ENCODE measurements around the gene GON4L. TPM values are rescaled to one million over a fixed set of nuclear protein-coding genes. Genes with fewer than 3 reads are reported as not detected.
A peak's percentile ranks its signal among the peaks of the same experiment; 100 is the strongest.
"Not testable (repeated sequence)": the region's sequence is repeated elsewhere in the genome, so short reads cannot be mapped to it uniquely, and the experiment has no call there.

Gene GON4L
- total RNA-seq, 2 donors from 2014 or later: 22.2 to 28.4 TPM

- intact Hi-C loops (cut with DNase I): no loop called here
- ATAC-seq: no peak
- no peak for DNase-seq
These were observed 95.1 kb downstream of the GON4L start for GRCh38 chr1:155761736-155762405.

GRCh38 chr1:155760751-155761475 lies 96.1 kb downstream of the GON4L start:
- no peak for ATAC-seq
- intact Hi-C loops (cut with DNase I): no loop called here
- DNase-seq: no peak

- no peak for DNase-seq
- intact Hi-C loops (cut with DNase I): no loop called here
- no peak for ATAC-seq
These were observed 96.9 kb downstream of the GON4L start for GRCh38 chr1:155759966-155760630.

- DNase-seq; ATAC-seq; intact Hi-C loops (cut with DNase I): not testable (repeated sequence)
These were observed 98.0 kb downstream of the GON4L start for GRCh38 chr1:155759017-155759416.

GRCh38 chr1:155748141-155748540 lies 108.9 kb downstream of the GON4L start:
- intact Hi-C loops (cut with DNase I); ATAC-seq; DNase-seq: not testable (repeated sequence)

GRCh38 chr1:155747586-155747985 lies 109.4 kb downstream of the GON4L start:
- intact Hi-C loops (cut with DNase I); DNase-seq; ATAC-seq: not testable (repeated sequence)

GRCh38 chr1:155745284-155746228 lies 111.5 kb downstream of the GON4L start:
- peak; percentile 97 to 98 for ATAC-seq
- intact Hi-C loops (cut with DNase I): not testable (repeated sequence)
- DNase-seq: peak; percentile 99

GRCh38 chr1:155744711-155745283 lies 112.2 kb downstream of the GON4L start:
- ATAC-seq (no peak), DNase-seq (no peak)
- intact Hi-C loops (cut with DNase I): no loop called here

- DNase-seq: no peak
- ATAC-seq: no peak
- intact Hi-C loops (cut with DNase I): no loop called here
These were observed 115.1 kb downstream of the GON4L start for GRCh38 chr1:155741908-155742307.

GRCh38 chr1:155740995-155741394 lies 116.0 kb downstream of the GON4L start:
- DNase-seq: no peak
- intact Hi-C loops (cut with DNase I): no loop called here
- ATAC-seq: no peak

GRCh38 chr1:155729031-155729898 lies 127.7 kb downstream of the GON4L start:
- intact Hi-C loops (cut with DNase I): no loop called here
- peak; percentile 61 to 63 for ATAC-seq
- DNase-seq: peak; percentile 39

- no peak for DNase-seq
- intact Hi-C loops (cut with DNase I): no loop called here
- ATAC-seq: no peak
These were observed 131.9 kb downstream of the GON4L start for GRCh38 chr1:155725142-155725541.

GRCh38 chr1:155719703-155720102 lies 137.3 kb downstream of the GON4L start:
- ATAC-seq: no peak

GRCh38 chr1:155718524-155719115 lies 138.4 kb downstream of the GON4L start:
- intact Hi-C loops (cut with DNase I); DNase-seq; ATAC-seq: not testable (repeated sequence)

More at GRCh38 chr1:155719703-155720102, 137.3 kb downstream of the GON4L start:
- no peak for DNase-seq
- intact Hi-C loops (cut with DNase I): no loop called here

GRCh38 chr1:155717041-155717440 lies 140.0 kb downstream of the GON4L start:
- intact Hi-C loops (cut with DNase I): no loop called here
- no peak for DNase-seq
- ATAC-seq: no peak

- no peak for ATAC-seq
- intact Hi-C loops (cut with DNase I): no loop called here
- DNase-seq: no peak
These were observed 141.2 kb downstream of the GON4L start for GRCh38 chr1:155715777-155716176.

GRCh38 chr1:155715056-155715455 lies 142.0 kb downstream of the GON4L start:
- DNase-seq; intact Hi-C loops (cut with DNase I); ATAC-seq: not testable (repeated sequence)

All from left cardiac atrium (tissue), 4 donors.